Neural progenitor cell (in vitro differentiated cells): ENCODE data around the gene OGFOD3. TPM values are rescaled to one million over a fixed set of nuclear protein-coding genes. Genes with fewer than 3 reads are reported as not detected.
"Not testable (repeated sequence)": the region's sequence is repeated elsewhere in the genome, so short reads cannot be mapped to it uniquely, and the experiment has no call there.

Source experiments
- DNase-seq: peaks from one replicate; pipeline ENCODE4 v3.0.0-alpha.2; 2016; ENCODE audit warnings: low spot score
- H2AFZ ChIP-seq: fragments of 200-600 bp; sonication (generic); replicated peaks from 2 replicates; pipeline ENCODE4 v1.6.1; 2016; ENCODE audit warnings: antibody characterized with exemption
- H3F3A ChIP-seq: fragments of 200-600 bp; sonication (generic); 2 replicates; pipeline ENCODE4 v1.6.1; 2016; ENCODE audit warnings: antibody characterized with exemption, low read depth
- H3K27ac ChIP-seq: fragments of 200-600 bp; sonication (generic); 2 replicates; pipeline ENCODE4 v1.5.1; 2016; ENCODE audit warnings: mild to moderate bottlenecking
- H3K27me3 ChIP-seq: fragments of 200-600 bp; sonication (generic); 2 replicates; pipeline ENCODE4 v1.6.1; 2016; ENCODE audit warnings: mild to moderate bottlenecking, moderate library complexity
- H3K36me3 ChIP-seq: fragments of 200-600 bp; sonication (generic); 2 replicates; pipeline ENCODE4 v1.5.1; 2016
- H3K4me1 ChIP-seq: fragments of 200-600 bp; sonication (generic); 2 replicates; pipeline ENCODE4 v1.6.1; 2016; ENCODE audit warnings: mixed run types
- H3K4me2 ChIP-seq: fragments of 200-600 bp; sonication (generic); 2 replicates; pipeline ENCODE4 v1.6.1; 2016
- H3K4me3 ChIP-seq: fragments of 200-600 bp; sonication (generic); 2 replicates; pipeline ENCODE4 v1.5.1; 2016
- H3K79me2 ChIP-seq: fragments of 200-600 bp; sonication (generic); 2 replicates; pipeline ENCODE4 v1.6.1; 2016; ENCODE audit warnings: low read depth
- H3K9ac ChIP-seq: fragments of 200-600 bp; sonication (generic); 2 replicates; pipeline ENCODE4 v1.6.1; 2016
- H3K9me3 ChIP-seq: fragments of 200-600 bp; sonication (generic); 2 replicates; pipeline ENCODE4 v1.5.1; 2016; ENCODE audit warnings: low read depth
- H4K20me1 ChIP-seq: fragments of 200-600 bp; sonication (generic); 2 replicates; pipeline ENCODE4 v1.6.1; 2016; ENCODE audit warnings: low read depth
- H3K27ac Mint-ChIP-seq: 3 replicates; pipeline ENCODE4 v1.8.0; 2021; ENCODE audit warnings: mixed read lengths
- H3K27me3 Mint-ChIP-seq: 2 replicates; pipeline ENCODE4 v1.8.0; 2022; ENCODE audit warnings: low read depth, mild to moderate bottlenecking, inconsistent platforms, moderate library complexity, mixed read lengths; ENCODE audit not compliant: insufficient read depth
- H3K36me3 Mint-ChIP-seq: 3 replicates; pipeline ENCODE4 v1.8.0; 2021; ENCODE audit warnings: mixed read lengths
- H3K4me1 Mint-ChIP-seq: 3 replicates; pipeline ENCODE4 v1.8.0; 2021; ENCODE audit warnings: mixed read lengths
- H3K4me3 Mint-ChIP-seq: 3 replicates; pipeline ENCODE4 v1.8.0; 2021; ENCODE audit warnings: mild to moderate bottlenecking, moderate library complexity, mixed read lengths
- H3K9me3 Mint-ChIP-seq: 3 replicates; pipeline ENCODE4 v1.8.0; 2020; ENCODE audit warnings: mixed read lengths
- EZH2 ChIP-seq: fragments of 200-600 bp; sonication (generic); IDR thresholded peaks from 2 replicates; pipeline ENCODE4 v1.6.1; 2017; ENCODE audit warnings: antibody characterized with exemption, mild to moderate bottlenecking, moderate library complexity
- EZH2phosphoT487 ChIP-seq: fragments of 200-600 bp; sonication (generic); IDR thresholded peaks from 2 replicates; pipeline ENCODE4 v1.6.1; 2017; ENCODE audit warnings: antibody characterized with exemption
- total RNA-seq: library from RNA; depleted of rRNA; stranded (reverse); fragments of >200 nt; gene quantifications from 2 replicates; pipeline ENCODE4 v1.2.3, GENCODE V29; 2015; ENCODE audit warnings: low replicate concordance
- TF ChIP-seq, protein P1 (sequence below): fragments of 200-600 bp; sonication (generic); IDR thresholded peaks from 2 replicates; pipeline ENCODE4 v1.5.1; 2017; ENCODE audit warnings: antibody characterized with exemption, mild to moderate bottlenecking

Gene OGFOD3
- total RNA-seq, 1 donor from 2014 or later = 26.8 TPM

DNA sequence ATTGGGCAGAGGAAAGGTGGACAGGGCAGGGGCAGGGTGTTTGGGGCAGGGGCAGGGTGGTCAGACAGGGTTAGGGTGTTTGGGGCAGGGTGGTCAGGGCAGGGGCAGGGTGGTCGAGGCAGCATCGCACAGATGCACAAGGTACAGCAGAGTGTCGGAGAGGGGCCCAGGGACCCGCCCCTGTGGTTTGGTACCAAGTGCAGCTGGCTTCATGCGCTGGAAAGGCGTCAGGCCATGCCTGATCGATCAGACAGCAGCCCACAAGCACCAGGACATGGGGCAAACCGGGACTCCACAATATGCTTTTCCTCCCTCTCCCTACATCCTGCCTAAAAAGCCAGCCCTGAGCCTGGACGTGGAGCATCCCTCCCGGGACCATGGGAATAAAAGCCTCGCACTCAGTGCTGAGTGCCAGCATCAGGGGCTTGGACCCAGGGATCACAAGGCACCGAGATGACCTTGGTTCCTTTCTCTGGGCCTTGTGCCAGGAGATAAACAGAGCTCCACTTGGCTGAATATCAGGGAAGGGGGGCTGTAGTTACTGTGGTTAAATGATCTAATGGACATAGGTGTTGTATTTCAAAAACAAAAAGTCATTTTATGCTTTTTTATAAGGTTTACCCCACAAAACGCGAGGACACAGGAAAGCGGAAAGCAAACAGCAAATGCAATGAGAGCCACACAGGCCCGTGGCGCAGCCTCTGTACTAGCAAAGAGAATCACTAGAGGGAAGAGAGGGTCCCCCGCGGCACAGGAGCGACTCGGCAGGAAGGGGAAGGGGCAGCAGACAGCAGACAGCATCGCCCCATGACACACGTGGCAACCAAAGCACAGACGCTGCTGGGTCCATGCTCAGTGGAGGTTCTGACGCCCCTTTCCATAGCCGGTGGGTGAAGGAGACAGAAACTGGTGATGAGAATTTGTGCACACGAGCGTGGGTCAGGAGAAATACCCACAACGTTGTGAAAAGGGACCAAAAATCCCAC, 5.6 kb downstream of the OGFOD3 start:
- Histone ChIP-seq H3K9me3 (no peaks in the 10 kb centered on the region), H3K79me2 (peaks cover 4% of the 10 kb centered on the region), H3K4me3 (no peak overlapping the region), H4K20me1 (peaks cover 75% of the 10 kb centered on the region), H3K4me2 (no peak overlapping the region), H3K9ac (no peak overlapping the region), H3K4me1 (peaks cover 4% of the 10 kb centered on the region), H3K27ac (no peak overlapping the region), H3K36me3 (no peaks in the 10 kb centered on the region), H2AFZ (no peak overlapping the region), H3K27me3 (peaks cover 5% of the 10 kb centered on the region), H3F3A (peaks cover 6% of the 10 kb centered on the region)
- H3K9me3 Mint-ChIP-seq = no peaks in the 10 kb centered on the region
- H3K27ac Mint-ChIP-seq = no peak overlapping the region
- no peak overlapping the region for H3K4me3 Mint-ChIP-seq
- TF ChIP-seq, protein P1, sequence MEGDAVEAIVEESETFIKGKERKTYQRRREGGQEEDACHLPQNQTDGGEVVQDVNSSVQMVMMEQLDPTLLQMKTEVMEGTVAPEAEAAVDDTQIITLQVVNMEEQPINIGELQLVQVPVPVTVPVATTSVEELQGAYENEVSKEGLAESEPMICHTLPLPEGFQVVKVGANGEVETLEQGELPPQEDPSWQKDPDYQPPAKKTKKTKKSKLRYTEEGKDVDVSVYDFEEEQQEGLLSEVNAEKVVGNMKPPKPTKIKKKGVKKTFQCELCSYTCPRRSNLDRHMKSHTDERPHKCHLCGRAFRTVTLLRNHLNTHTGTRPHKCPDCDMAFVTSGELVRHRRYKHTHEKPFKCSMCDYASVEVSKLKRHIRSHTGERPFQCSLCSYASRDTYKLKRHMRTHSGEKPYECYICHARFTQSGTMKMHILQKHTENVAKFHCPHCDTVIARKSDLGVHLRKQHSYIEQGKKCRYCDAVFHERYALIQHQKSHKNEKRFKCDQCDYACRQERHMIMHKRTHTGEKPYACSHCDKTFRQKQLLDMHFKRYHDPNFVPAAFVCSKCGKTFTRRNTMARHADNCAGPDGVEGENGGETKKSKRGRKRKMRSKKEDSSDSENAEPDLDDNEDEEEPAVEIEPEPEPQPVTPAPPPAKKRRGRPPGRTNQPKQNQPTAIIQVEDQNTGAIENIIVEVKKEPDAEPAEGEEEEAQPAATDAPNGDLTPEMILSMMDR = no peak
- TF ChIP-seq EZH2phosphoT487 = no peak
- no peak for TF ChIP-seq EZH2
- no peak for DNase-seq
- peaks cover 4% of the 10 kb centered on the region for H3K27me3 Mint-ChIP-seq
- peaks cover 9% of the 10 kb centered on the region for H3K4me1 Mint-ChIP-seq
- peaks cover 4% of the 10 kb centered on the region for H3K36me3 Mint-ChIP-seq

DNA sequence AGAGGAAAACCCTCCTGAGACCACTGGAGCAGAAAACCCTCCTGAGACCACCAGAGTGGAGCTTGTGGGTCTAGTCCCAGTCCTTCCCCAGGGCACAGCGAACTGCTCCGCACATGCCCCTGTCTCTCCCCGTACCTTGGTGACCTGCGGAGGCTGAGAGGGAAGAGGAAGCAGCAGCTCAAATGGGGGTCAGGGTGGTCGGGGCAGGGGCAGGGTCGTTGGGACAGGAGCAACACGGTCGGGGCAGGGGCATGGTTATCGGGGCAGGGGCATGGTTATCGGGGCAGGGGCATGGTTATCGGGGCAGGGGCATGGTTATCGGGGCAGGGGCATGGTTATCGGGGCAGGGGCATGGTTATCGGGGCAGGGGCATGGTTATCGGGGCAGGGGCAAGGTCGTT, 6.3 kb downstream of the OGFOD3 start:
- H3K36me3 Mint-ChIP-seq, H3F3A ChIP-seq, H3K9me3 ChIP-seq, H3K9ac ChIP-seq, H3K4me3 ChIP-seq, H3K27me3 ChIP-seq, H3K27me3 Mint-ChIP-seq, H3K36me3 ChIP-seq, H3K4me3 Mint-ChIP-seq, H3K4me2 ChIP-seq, H3K27ac Mint-ChIP-seq, H3K79me2 ChIP-seq, H3K9me3 Mint-ChIP-seq, DNase-seq, H3K4me1 Mint-ChIP-seq, H2AFZ ChIP-seq, H3K4me1 ChIP-seq, H3K27ac ChIP-seq: not testable (repeated sequence)
- peaks cover 67% of the 10 kb centered on the region for H4K20me1 ChIP-seq

DNA sequence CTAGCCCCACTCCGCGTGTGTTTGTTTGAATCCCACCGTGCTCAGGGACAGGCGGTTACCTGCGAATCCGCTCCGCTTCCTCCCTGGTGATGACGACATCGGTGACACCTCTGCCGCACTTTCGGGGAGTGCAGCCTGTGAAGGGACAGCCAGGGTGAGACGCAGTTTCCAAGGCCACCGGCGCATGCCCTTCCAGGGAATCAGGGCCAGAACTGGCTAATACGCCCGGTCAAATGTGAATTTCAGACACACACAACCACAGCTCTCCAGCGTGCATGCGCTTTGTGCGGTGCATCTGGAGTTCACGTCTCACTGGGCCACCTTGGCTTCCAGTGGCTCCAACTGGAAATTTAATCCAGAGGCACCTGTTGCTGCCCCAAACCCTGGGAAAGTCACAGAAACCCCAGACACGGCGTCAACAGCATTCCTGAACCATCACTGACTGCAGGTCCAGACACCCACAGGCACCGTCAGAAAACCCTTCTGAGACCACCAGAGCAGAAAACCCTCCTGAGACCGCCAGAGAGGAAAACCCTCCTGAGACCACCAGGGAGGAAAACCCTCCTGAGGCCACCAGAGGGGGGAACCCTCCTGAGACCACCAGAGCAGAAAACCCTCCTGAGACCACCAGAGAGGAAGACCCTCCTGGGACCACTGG, 6.9 kb downstream of the OGFOD3 start:
- Histone ChIP-seq H3K9me3 (no peaks in the 10 kb centered on the region), H3F3A (peaks cover 6% of the 10 kb centered on the region), H3K36me3 (no peaks in the 10 kb centered on the region), H3K27me3 (no peaks in the 10 kb centered on the region), H3K79me2 (no peaks in the 10 kb centered on the region), H3K4me1 (no peaks in the 10 kb centered on the region), H3K4me3 (no peak overlapping the region), H4K20me1 (peaks cover 62% of the 10 kb centered on the region), H3K9ac (no peak overlapping the region), H2AFZ (no peak overlapping the region), H3K4me2 (no peak overlapping the region), H3K27ac (no peak overlapping the region)
- Mint-ChIP-seq H3K9me3 (no peaks in the 10 kb centered on the region), H3K27me3 (peaks cover 4% of the 10 kb centered on the region), H3K4me3 (no peak overlapping the region), H3K36me3 (peaks cover 4% of the 10 kb centered on the region), H3K27ac (no peak overlapping the region), H3K4me1 (peaks cover 6% of the 10 kb centered on the region)
- no peak for TF ChIP-seq EZH2
- no peak for TF ChIP-seq EZH2phosphoT487
- TF ChIP-seq, protein P1 = no peak
- no peak for DNase-seq
